HG03432 (cell line): ENCODE data around the gene ROGDI.

Experiments
- ATAC-seq: cut with Tn5 transposase; IDR thresholded peaks from one replicate; pipeline ENCODE4 v1.9.1; 2021; ENCODE audit warnings: mild to moderate bottlenecking, moderate library complexity; ENCODE audit not compliant: unreplicated experiment

ROGDI gene

GRCh38 chr16:4801962-4802658 is at the start of gene ROGDI:
TSS of gene ROGDI (minus strand) at chr16:4802633. CDS start at chr16:4802571, 62 bp downstream.
- ATAC-seq = peak; percentile 58

GRCh38 chr16:4850211-4850610 is 47.8 kb upstream of the ROGDI start:
- ATAC-seq = no peak

GRCh38 chr16:4847774-4848587 is 45.5 kb upstream of the ROGDI start:
- peak; percentile 25 for ATAC-seq

GRCh38 chr16:4846901-4847773 is 44.7 kb upstream of the ROGDI start, which contains the start of the genes GLYR1 and UBN1:
TSS of gene GLYR1 (minus strand) at chr16:4847288. CDS start at chr16:4847265, 23 bp downstream.
TSS of gene UBN1 (plus strand) at chr16:4847481. CDS start at chr16:4852918, 5,437 bp downstream.
- ATAC-seq = peak; percentile 90

- ATAC-seq = peak; percentile 20
These were observed 44.1 kb upstream of the ROGDI start for GRCh38 chr16:4846503-4846900.

- no peak for ATAC-seq
These were observed 38.6 kb upstream of the ROGDI start for GRCh38 chr16:4840984-4841383.

- ATAC-seq = no peak
These were observed 37.5 kb upstream of the ROGDI start for GRCh38 chr16:4839942-4840341.

GRCh38 chr16:4837733-4838501 is 35.5 kb upstream of the ROGDI start:
- no peak for ATAC-seq

- no peak for ATAC-seq
These were observed 34.3 kb upstream of the ROGDI start for GRCh38 chr16:4836727-4837126.

GRCh38 chr16:4833584-4833983 is 31.2 kb upstream of the ROGDI start:
- ATAC-seq = no peak

GRCh38 chr16:4832698-4833343 is 30.4 kb upstream of the ROGDI start:
- ATAC-seq = no peak

- no peak for ATAC-seq
These were observed 29.2 kb upstream of the ROGDI start for GRCh38 chr16:4831616-4832015.

- no peak for ATAC-seq
These were observed 28.0 kb upstream of the ROGDI start for GRCh38 chr16:4830408-4830807.

- no peak for ATAC-seq
These were observed 26.3 kb upstream of the ROGDI start for GRCh38 chr16:4828567-4829321.

GRCh38 chr16:4826980-4827379 is 24.5 kb upstream of the ROGDI start:
- no peak for ATAC-seq

GRCh38 chr16:4826526-4826925 is 24.1 kb upstream of the ROGDI start:
- ATAC-seq = no peak

GRCh38 chr16:4825196-4825595 is 22.8 kb upstream of the ROGDI start:
- ATAC-seq = no peak

GRCh38 chr16:4820652-4821051 is 18.2 kb upstream of the ROGDI start:
- ATAC-seq = no peak

- no peak for ATAC-seq
These were observed 12.2 kb upstream of the ROGDI start for GRCh38 chr16:4814542-4815173.
